A549 (cell line): ENCODE data around the gene TMCO4. TPM values are rescaled to one million over a fixed set of nuclear protein-coding genes. Genes with fewer than 3 reads are reported as not detected.

Source experiments
- ATAC-seq, 2 experiments: fragments of 200-7000 bp in 1 of 2; fragments of >200 bp in 1 of 2; cut with Nextera tagmentation in 1 of 2; cut with Tn5 transposase in 1 of 2; 3 replicates each; pipeline versions ENCODE4 v1.8.0 to v1.9.1; 2018 to 2020; ENCODE audit warnings: mild to moderate bottlenecking in 1 of 2, moderate library complexity in 1 of 2
- CTCF ChIA-PET: fragments of 300-600 bp; sonication (Branson Sonifier 250); formaldehyde crosslinking; extraction: SDS; loops from one replicate; lab custom pipeline; 2021; ENCODE audit warnings: antibody characterized with exemption, inconsistent platforms; lab: Yijun Ruan, JAX
- POLR2A ChIA-PET: fragments of 350-600 bp; formaldehyde crosslinking; extraction: SDS; loops from one replicate; lab custom pipeline; 2021; ENCODE audit warnings: antibody characterized with exemption, inconsistent platforms; lab: Yijun Ruan, JAX
- DNase-seq, 2 experiments: peaks; one replicate each; pipeline versions ENCODE4 v3.0.0 to v3.0.0-alpha.2; 2011 to 2016; ENCODE audit warnings: low read depth in 1 of 2, low spot score in 1 of 2
- FAIRE-seq: peaks from 2 replicates; lab custom pipeline; 2011; peaks lifted over from hg19 to GRCh38; lab: Jason Lieb, UNC
- H3K27ac ChIP-seq, 2 experiments: fragments of >200 bp; sonication (Bioruptor Twin); formaldehyde crosslinking; 3 replicates each; pipeline ENCODE4 v1.5.1; 2016 to 2017
- H3K4me1 ChIP-seq: fragments of >200 bp; sonication (Bioruptor Twin); formaldehyde crosslinking; 3 replicates; pipeline ENCODE4 v1.6.1; 2016
- H3K4me2 ChIP-seq: fragments of >200 bp; sonication (Bioruptor Twin); formaldehyde crosslinking; 3 replicates; pipeline ENCODE4 v1.6.1; 2016
- H3K4me3 ChIP-seq: fragments of >200 bp; sonication (Bioruptor Twin); formaldehyde crosslinking; 3 replicates; pipeline ENCODE4 v1.5.1; 2016
- H3K9me3 ChIP-seq: fragments of >200 bp; sonication (Bioruptor Twin); formaldehyde crosslinking; 3 replicates; pipeline ENCODE4 v1.6.1; 2016
- CBX8 ChIP-seq: fragments of 200-600 bp; sonication (generic); IDR thresholded peaks from 2 replicates; pipeline ENCODE4 v1.6.1; 2016
- CHD4 ChIP-seq: fragments of 200-600 bp; sonication (generic); IDR thresholded peaks from 2 replicates; pipeline ENCODE4 v1.6.1; 2016; ENCODE audit warnings: antibody characterized with exemption, mild to moderate bottlenecking, borderline replicate concordance
- EHF ChIP-seq: fragments of 250-450 bp; sonication (Bioruptor Pico); IDR thresholded peaks from 2 replicates; pipeline ENCODE4 v1.5.0; 2020; ENCODE audit warnings: mild to moderate bottlenecking
- FOXS1 ChIP-seq: fragments of 250-450 bp; sonication (Bioruptor Pico); IDR thresholded peaks from 2 replicates; pipeline ENCODE4 v1.5.0; 2020; ENCODE audit warnings: mild to moderate bottlenecking, moderate library complexity
- HDAC2 ChIP-seq: fragments of 200-600 bp; sonication (generic); IDR thresholded peaks from 2 replicates; pipeline ENCODE4 v1.6.1; 2016
- HOXA7 ChIP-seq: fragments of 250-450 bp; sonication (Bioruptor Pico); IDR thresholded peaks from 2 replicates; pipeline ENCODE4 v1.5.0; 2020; ENCODE audit warnings: mild to moderate bottlenecking, moderate library complexity
- HOXB5 ChIP-seq: fragments of 250-450 bp; sonication (Bioruptor Pico); IDR thresholded peaks from 2 replicates; pipeline ENCODE4 v1.5.0; 2020; ENCODE audit warnings: mild to moderate bottlenecking, moderate library complexity
- JUN ChIP-seq, 2 experiments: fragments of >200 bp; sonication (Bioruptor Twin); formaldehyde crosslinking; IDR thresholded peaks; 2 replicates in 1 of 2; 3 replicates in 1 of 2; pipeline ENCODE4 v1.6.1; 2016 to 2017
- JUNB ChIP-seq: fragments of >200 bp; sonication (Bioruptor Twin); formaldehyde crosslinking; IDR thresholded peaks from 2 replicates; pipeline ENCODE4 v1.6.1; 2016
- KDM1A ChIP-seq: fragments of 200-600 bp; sonication (generic); IDR thresholded peaks from 2 replicates; pipeline ENCODE4 v1.6.1; 2016; ENCODE audit warnings: low read depth, mild to moderate bottlenecking
- MAFK ChIP-seq: fragments of 450-650 bp; IDR thresholded peaks from 2 replicates; pipeline ENCODE4 v1.6.1; 2014; ENCODE audit not compliant: partially characterized antibody
- MAZ ChIP-seq: fragments of 150-350 bp; IDR thresholded peaks from 2 replicates; pipeline ENCODE4 v1.6.1; 2014; ENCODE audit warnings: antibody characterized with exemption, low read depth, low read length, borderline replicate concordance
- NFE2L2 ChIP-seq: fragments of 150-350 bp; conservative IDR thresholded peaks from 2 replicates; pipeline ENCODE4 v1.6.1; 2014; ENCODE audit warnings: low read length
- NPAS2 ChIP-seq: fragments of 250-450 bp; sonication (Bioruptor Pico); IDR thresholded peaks from 2 replicates; pipeline ENCODE4 v1.8.0; 2022; ENCODE audit warnings: mild to moderate bottlenecking, moderate library complexity, borderline replicate concordance
- POLR2A ChIP-seq: IDR thresholded peaks from 2 replicates; pipeline ENCODE4 v1.6.1; 2012; ENCODE audit warnings: mild to moderate bottlenecking, low read length
- POLR2AphosphoS2 ChIP-seq: conservative IDR thresholded peaks from 2 replicates; pipeline ENCODE4 v1.6.1; 2012; ENCODE audit warnings: low read length, improper control_type of control experiment, inconsistent platforms
- RAD21 ChIP-seq, 2 experiments: fragments of >200 bp in 1 of 2; sonication (Bioruptor Twin) in 1 of 2; formaldehyde crosslinking in 1 of 2; IDR thresholded peaks in 1 of 2; conservative IDR thresholded peaks in 1 of 2; 2 replicates in 1 of 2; 3 replicates in 1 of 2; pipeline ENCODE4 v1.6.1; 2012 to 2018; ENCODE audit warnings: inconsistent platforms in 1 of 2
- TFCP2L1 ChIP-seq: fragments of 250-450 bp; sonication (Bioruptor Pico); IDR thresholded peaks from 2 replicates; pipeline ENCODE4 v1.5.0; 2021; ENCODE audit warnings: mild to moderate bottlenecking
- TP53 ChIP-seq: fragments of 250-450 bp; sonication (Bioruptor Pico); IDR thresholded peaks from 2 replicates; pipeline ENCODE4 v1.5.0; 2021; ENCODE audit warnings: mild to moderate bottlenecking, moderate library complexity
- ZC3H11A ChIP-seq: fragments of 450-650 bp; IDR thresholded peaks from 2 replicates; pipeline ENCODE4 v1.6.1; 2014; ENCODE audit warnings: antibody characterized with exemption, mild to moderate bottlenecking
- ZSCAN20 ChIP-seq: fragments of 250-450 bp; sonication (Bioruptor Pico); IDR thresholded peaks from 2 replicates; pipeline ENCODE4 v1.8.0; 2022; ENCODE audit warnings: mild to moderate bottlenecking, moderate library complexity
- WGBS: methylation state at CpG from one replicate; pipeline ENCODE4 v1.1.6; 2017; ENCODE audit errors: missing lambda C conversion rate; 5-methylcytosine and 5-hydroxymethylcytosine counted together
- polyA plus RNA-seq, 4 experiments: library from polyadenylated mRNA; depleted of rRNA in 3 of 4; stranded (reverse); fragments of >200 nt; fragmentation: RNase III in 1 of 4; extraction: RNeasy Plus Mini Kit Qiagen cat#74134 plus additional on column Dnase treatment in 1 of 4; gene quantifications; 2 replicates in 3 of 4; 3 replicates in 1 of 4; pipeline ENCODE4 v1.2.3, GENCODE V29; 2011 to 2017
- TF ChIP-seq, protein P1 (sequence below): fragments of >200 bp; sonication (Bioruptor Twin); formaldehyde crosslinking; IDR thresholded peaks from 3 replicates; pipeline ENCODE4 v1.5.1; 2016
- TF ChIP-seq, protein P2 (sequence below): IDR thresholded peaks from 2 replicates; pipeline ENCODE4 v1.6.1; 2012
- TF ChIP-seq, protein P3 (sequence below): fragments of 250-450 bp; sonication (Bioruptor Pico); IDR thresholded peaks from 2 replicates; pipeline ENCODE4 v1.5.0; 2020; ENCODE audit warnings: low read depth, mild to moderate bottlenecking, moderate library complexity
- TF ChIP-seq, protein P4 (sequence below): IDR thresholded peaks from 2 replicates; pipeline ENCODE4 v1.6.1; 2012
- TF ChIP-seq, protein P5 (sequence below): fragments of 450-650 bp; IDR thresholded peaks from 2 replicates; pipeline ENCODE4 v1.6.1; 2014; ENCODE audit warnings: antibody characterized with exemption

The TMCO4 gene
- polyA plus RNA-seq, 2 of the 4 experiments (the other 2 are of a cell fraction): 4.0 to 4.6 TPM

DNA sequence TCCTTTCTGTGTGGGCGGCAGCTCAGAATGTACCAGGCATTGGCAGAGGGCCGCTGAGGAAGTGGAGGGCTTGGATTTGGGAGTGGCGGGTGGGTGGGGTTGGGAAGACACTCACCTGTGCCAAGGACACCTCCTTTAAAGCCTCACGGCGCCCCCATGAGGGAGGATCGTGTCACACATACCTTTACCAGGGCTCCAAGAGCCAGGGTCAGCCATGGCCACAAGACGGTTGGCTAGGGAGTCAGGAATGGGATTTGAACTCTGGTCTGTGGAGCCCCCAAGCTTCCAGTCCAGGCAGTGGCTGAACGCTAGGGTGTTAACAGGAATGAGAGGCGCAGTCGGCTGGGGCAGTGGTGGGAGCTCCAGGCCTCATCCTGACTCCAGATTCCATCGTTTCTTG, 151.0 kb downstream of the TMCO4 start:
- FAIRE-seq: no peak
- H3K4me1 ChIP-seq: peaks cover 23% of the 10 kb centered on the region; the same call in 2 of the 3 replicates
- H3K9me3 ChIP-seq: no peaks in the 10 kb centered on the region
- no peak for ATAC-seq
- TF ChIP-seq TFCP2L1 (CRISPR knock-in tag) (no peak), HOXA7 (CRISPR knock-in tag) (no peak), NFE2L2 (no peak), JUN (IDR thresholded peaks at IDR 0.05) (no peak), MAFK (no peak), ZSCAN20 (CRISPR knock-in tag) (no peak), RAD21 (conservative IDR thresholded peaks at IDR 0.05 in 1 of 2, IDR thresholded peaks at IDR 0.05 in 1 of 2) (peak; percentile 19 to 30; a peak in 2 of 5 replicates), TP53 (CRISPR knock-in tag) (no peak), EHF (CRISPR knock-in tag) (no peak), HOXB5 (CRISPR knock-in tag) (no peak), HDAC2 (no peak)
- TF ChIP-seq, protein P1, sequence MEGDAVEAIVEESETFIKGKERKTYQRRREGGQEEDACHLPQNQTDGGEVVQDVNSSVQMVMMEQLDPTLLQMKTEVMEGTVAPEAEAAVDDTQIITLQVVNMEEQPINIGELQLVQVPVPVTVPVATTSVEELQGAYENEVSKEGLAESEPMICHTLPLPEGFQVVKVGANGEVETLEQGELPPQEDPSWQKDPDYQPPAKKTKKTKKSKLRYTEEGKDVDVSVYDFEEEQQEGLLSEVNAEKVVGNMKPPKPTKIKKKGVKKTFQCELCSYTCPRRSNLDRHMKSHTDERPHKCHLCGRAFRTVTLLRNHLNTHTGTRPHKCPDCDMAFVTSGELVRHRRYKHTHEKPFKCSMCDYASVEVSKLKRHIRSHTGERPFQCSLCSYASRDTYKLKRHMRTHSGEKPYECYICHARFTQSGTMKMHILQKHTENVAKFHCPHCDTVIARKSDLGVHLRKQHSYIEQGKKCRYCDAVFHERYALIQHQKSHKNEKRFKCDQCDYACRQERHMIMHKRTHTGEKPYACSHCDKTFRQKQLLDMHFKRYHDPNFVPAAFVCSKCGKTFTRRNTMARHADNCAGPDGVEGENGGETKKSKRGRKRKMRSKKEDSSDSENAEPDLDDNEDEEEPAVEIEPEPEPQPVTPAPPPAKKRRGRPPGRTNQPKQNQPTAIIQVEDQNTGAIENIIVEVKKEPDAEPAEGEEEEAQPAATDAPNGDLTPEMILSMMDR: peak; percentile 25; the same call in 2 of the 3 replicates
- TF ChIP-seq, protein P2, sequence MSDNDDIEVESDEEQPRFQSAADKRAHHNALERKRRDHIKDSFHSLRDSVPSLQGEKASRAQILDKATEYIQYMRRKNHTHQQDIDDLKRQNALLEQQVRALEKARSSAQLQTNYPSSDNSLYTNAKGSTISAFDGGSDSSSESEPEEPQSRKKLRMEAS: no peak
- TF ChIP-seq, protein P3, sequence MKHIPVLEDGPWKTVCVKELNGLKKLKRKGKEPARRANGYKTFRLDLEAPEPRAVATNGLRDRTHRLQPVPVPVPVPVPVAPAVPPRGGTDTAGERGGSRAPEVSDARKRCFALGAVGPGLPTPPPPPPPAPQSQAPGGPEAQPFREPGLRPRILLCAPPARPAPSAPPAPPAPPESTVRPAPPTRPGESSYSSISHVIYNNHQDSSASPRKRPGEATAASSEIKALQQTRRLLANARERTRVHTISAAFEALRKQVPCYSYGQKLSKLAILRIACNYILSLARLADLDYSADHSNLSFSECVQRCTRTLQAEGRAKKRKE (CRISPR knock-in tag): no peak
- TF ChIP-seq, all 56 proteins: peak for 2
- Histone ChIP-seq H3K4me3 (no peak overlapping the region), H3K4me2 (no peak overlapping the region), H3K27ac (no peak overlapping the region)
- DNase-seq: peak in 1 of 2 experiments; percentile 42
- 79% methylated on average over 6 of the region's 11 CpGs for WGBS
- ChIA-PET POLR2A (no interaction called here), CTCF (interaction anchor here (0.8 to 7.7 kb wide), 6 partner anchors 12 to 305 kb away, joined by 3 to 45 read pairs (median 10); no protein-coding TSS in a partner anchor)

DNA sequence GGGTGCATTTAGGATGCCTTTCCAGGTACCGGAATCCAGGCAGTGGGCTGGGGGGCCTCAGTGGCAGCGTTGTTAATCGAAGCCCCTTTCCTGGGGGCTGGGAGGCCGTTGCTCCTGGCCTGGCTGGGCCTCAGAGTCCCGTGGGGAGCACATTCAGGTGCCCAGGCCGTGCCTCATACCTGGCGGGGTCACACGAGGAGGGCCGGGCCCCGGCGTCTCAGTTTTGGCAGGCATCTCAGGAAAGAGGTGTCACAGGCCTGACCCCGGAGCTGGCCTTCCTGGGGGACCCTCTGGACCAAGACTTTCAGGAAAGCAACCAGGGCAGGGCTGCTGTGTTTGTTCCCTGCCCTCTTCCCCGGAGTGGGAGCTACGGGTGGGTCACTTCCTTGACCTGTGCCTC, 151.5 kb downstream of the TMCO4 start:
- 81% methylated on average over 14 of the region's 14 CpGs for WGBS
- no peaks in the 10 kb centered on the region for H3K9me3 ChIP-seq
- CTCF ChIA-PET: interaction anchor here (0.8 to 7.7 kb wide), 6 partner anchors 12 to 304 kb away, joined by 3 to 45 read pairs (median 4); no protein-coding TSS in a partner anchor
- no peak for TF ChIP-seq NPAS2 (CRISPR knock-in tag)
- TF ChIP-seq KDM1A: no peak
- TF ChIP-seq JUNB: no peak
- TF ChIP-seq MAZ: no peak
- TF ChIP-seq, protein P4, sequence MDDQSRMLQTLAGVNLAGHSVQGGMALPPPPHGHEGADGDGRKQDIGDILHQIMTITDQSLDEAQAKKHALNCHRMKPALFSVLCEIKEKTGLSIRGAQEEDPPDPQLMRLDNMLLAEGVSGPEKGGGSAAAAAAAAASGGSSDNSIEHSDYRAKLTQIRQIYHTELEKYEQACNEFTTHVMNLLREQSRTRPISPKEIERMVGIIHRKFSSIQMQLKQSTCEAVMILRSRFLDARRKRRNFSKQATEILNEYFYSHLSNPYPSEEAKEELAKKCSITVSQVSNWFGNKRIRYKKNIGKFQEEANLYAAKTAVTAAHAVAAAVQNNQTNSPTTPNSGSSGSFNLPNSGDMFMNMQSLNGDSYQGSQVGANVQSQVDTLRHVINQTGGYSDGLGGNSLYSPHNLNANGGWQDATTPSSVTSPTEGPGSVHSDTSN: no peak
- no peak for TF ChIP-seq RAD21 (conservative IDR thresholded peaks at IDR 0.05 in 1 of 2, IDR thresholded peaks at IDR 0.05 in 1 of 2)
- TF ChIP-seq EHF (CRISPR knock-in tag): no peak
- no peak for TF ChIP-seq ZC3H11A
- no peak for TF ChIP-seq CHD4
- no peak for TF ChIP-seq POLR2AphosphoS2
- TF ChIP-seq, protein P5, sequence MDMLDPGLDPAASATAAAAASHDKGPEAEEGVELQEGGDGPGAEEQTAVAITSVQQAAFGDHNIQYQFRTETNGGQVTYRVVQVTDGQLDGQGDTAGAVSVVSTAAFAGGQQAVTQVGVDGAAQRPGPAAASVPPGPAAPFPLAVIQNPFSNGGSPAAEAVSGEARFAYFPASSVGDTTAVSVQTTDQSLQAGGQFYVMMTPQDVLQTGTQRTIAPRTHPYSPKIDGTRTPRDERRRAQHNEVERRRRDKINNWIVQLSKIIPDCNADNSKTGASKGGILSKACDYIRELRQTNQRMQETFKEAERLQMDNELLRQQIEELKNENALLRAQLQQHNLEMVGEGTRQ: no peak
- TF ChIP-seq, protein P2: no peak
- no peak for TF ChIP-seq CBX8
- TF ChIP-seq FOXS1 (CRISPR knock-in tag): no peak
- TF ChIP-seq POLR2A: no peak
- TF ChIP-seq TFCP2L1 (CRISPR knock-in tag): no peak
- H3K27ac ChIP-seq: no peak overlapping the region
- no peak for FAIRE-seq
- peaks cover 27% of the 10 kb centered on the region for H3K4me1 ChIP-seq
- no peak for ATAC-seq
- no peak overlapping the region for H3K4me3 ChIP-seq
- POLR2A ChIA-PET: interaction anchor here (1.4 kb wide), 1 partner anchor 163 kb away, joined by 3 read pairs; the partner anchor contains the start of gene CAPZB
- no peak for DNase-seq
- H3K4me2 ChIP-seq: no peak overlapping the region
